ENCODE measurements around the gene PIK3C2G.

GRCh38 chr12:18652596-18652995 lies 391.3 kb downstream of the PIK3C2G start:
- TF ChIP-seq POLR2A (IDR thresholded peaks at IDR 0.05): no peak
- TF ChIP-seq, protein P1, sequence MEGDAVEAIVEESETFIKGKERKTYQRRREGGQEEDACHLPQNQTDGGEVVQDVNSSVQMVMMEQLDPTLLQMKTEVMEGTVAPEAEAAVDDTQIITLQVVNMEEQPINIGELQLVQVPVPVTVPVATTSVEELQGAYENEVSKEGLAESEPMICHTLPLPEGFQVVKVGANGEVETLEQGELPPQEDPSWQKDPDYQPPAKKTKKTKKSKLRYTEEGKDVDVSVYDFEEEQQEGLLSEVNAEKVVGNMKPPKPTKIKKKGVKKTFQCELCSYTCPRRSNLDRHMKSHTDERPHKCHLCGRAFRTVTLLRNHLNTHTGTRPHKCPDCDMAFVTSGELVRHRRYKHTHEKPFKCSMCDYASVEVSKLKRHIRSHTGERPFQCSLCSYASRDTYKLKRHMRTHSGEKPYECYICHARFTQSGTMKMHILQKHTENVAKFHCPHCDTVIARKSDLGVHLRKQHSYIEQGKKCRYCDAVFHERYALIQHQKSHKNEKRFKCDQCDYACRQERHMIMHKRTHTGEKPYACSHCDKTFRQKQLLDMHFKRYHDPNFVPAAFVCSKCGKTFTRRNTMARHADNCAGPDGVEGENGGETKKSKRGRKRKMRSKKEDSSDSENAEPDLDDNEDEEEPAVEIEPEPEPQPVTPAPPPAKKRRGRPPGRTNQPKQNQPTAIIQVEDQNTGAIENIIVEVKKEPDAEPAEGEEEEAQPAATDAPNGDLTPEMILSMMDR (IDR thresholded peaks at IDR 0.05): no peak
